ENCODE results near the gene PPP1R27. TPM values are rescaled to one million over a fixed set of nuclear protein-coding genes. Genes with fewer than 3 reads are reported as not detected.

Gene PPP1R27
- total and polyA plus RNA-seq, 9 of the 15 experiments (the other 6 are each of a cell fraction or from before 2014, with no cell fraction given), result 0.29 to 6.9 (median 1.5) TPM; not detected in 2

GRCh38 chr17:81821603-81822311, 13.1 kb downstream of the PPP1R27 start (continued):
- TF ChIP-seq RERE (CRISPR knock-in tag; IDR thresholded peaks at IDR 0.05; ENCODE audit: borderline replicate concordance) (no peak), POLR2H (tag; IDR thresholded peaks at IDR 0.05; ENCODE audit: low read depth) (no peak), CCNT2 (IDR thresholded peaks at IDR 0.05; ENCODE audit: borderline replicate concordance, extremely low read depth, insufficient read length, low read depth, low read length) (peak; percentile 54), ZNF354B (CRISPR knock-in tag; IDR thresholded peaks at IDR 0.05) (no peak), SAP30 (IDR thresholded peaks at IDR 0.05; ENCODE audit: borderline replicate concordance, insufficient read depth, low read depth, low read length, poor library complexity, severe bottlenecking) (peak; percentile 48), E2F4 (CRISPR knock-in tag; IDR thresholded peaks at IDR 0.05; ENCODE audit: low read depth) (no peak), SOX6 (IDR thresholded peaks at IDR 0.05) (peak; percentile 67; the same call in 1 of the 2 replicates), KDM4B (IDR thresholded peaks at IDR 0.05; ENCODE audit: borderline replicate concordance in 2 of 2, low read depth in 1 of 2) (no peak), ZNF121 (CRISPR knock-in tag; conservative IDR thresholded peaks at IDR 0.05) (no peak), MAZ (CRISPR knock-in tag; conservative IDR thresholded peaks at IDR 0.05 in 1 of 2, IDR thresholded peaks at IDR 0.05 in 1 of 2) (peak; percentile 77 to 97), TBL1XR1 (IDR thresholded peaks at IDR 0.05; ENCODE audit: low read length in 2 of 2) (peak in 1 of 2 experiments; percentile 66; a peak in 2 of 4 replicates), GABPB1 (CRISPR knock-in tag; IDR thresholded peaks at IDR 0.05) (peak; percentile 47; the same call in 1 of the 2 replicates), SIX5 (IDR thresholded peaks at IDR 0.05; ENCODE audit: borderline replicate concordance in 1 of 2, insufficient read depth in 1 of 2, low read depth in 1 of 2, low read length in 2 of 2) (0 out of 4 replicates have a peak, but pooled peaks of 1 of the 2 experiments have one; percentile 1), NCOA2 (IDR thresholded peaks at IDR 0.05; ENCODE audit: partially characterized antibody in 2 of 2) (no peak), SPI1 (IDR thresholded peaks at IDR 0.05; ENCODE audit: borderline replicate concordance, low read depth, low read length) (peak; percentile 49; the same call in 1 of the 2 replicates), HNRNPK (IDR thresholded peaks at IDR 0.05; ENCODE audit: low read depth, low read length, poor library complexity, severe bottlenecking) (no peak)
